ENCODE results near the gene SHANK3.
A peak's percentile ranks its signal among the peaks of the same experiment; 100 is the strongest.

Gene SHANK3

GRCh38 chr22:50710221-50710620 is 37.6 kb downstream of the SHANK3 start:
- DNase-seq: no peak
- H2BK5ac ChIP-seq (ENCODE audit: low read depth, low read length, poor library complexity): no peak overlapping the region
- no peak overlapping the region for H3K9ac ChIP-seq (ENCODE audit: low read length)
- no peaks in the 10 kb centered on the region for H3K27me3 ChIP-seq (ENCODE audit: insufficient read depth, low read length)
- H2BK12ac ChIP-seq (ENCODE audit: low read length): no peak overlapping the region
- peaks cover 2 to 6% of the 10 kb centered on the region in 2 experiments for H3K4me1 ChIP-seq (ENCODE audit: control insufficient read depth in 1 of 2, insufficient read depth in 2 of 2, low read length in 2 of 2)
- H3K36me3 ChIP-seq (ENCODE audit: control insufficient read depth in 1 of 2, insufficient read depth in 2 of 2, low read length in 2 of 2): no peaks in the 10 kb centered on the region
- no peak overlapping the region for H3K4me2 ChIP-seq (ENCODE audit: low read length)
- no peak overlapping the region for H3K18ac ChIP-seq (ENCODE audit: low read length)
- H3K79me1 ChIP-seq (ENCODE audit: low read length): no peaks in the 10 kb centered on the region
- no peaks in the 10 kb centered on the region for H3K79me2 ChIP-seq (ENCODE audit: control insufficient read depth, insufficient read depth, low read length, poor library complexity)
- no peak overlapping the region for H2BK120ac ChIP-seq (ENCODE audit: insufficient read depth, low read length, poor library complexity)
- no peak overlapping the region for H4K91ac ChIP-seq (ENCODE audit: low read depth, low read length)
- H2AFZ ChIP-seq (ENCODE audit: insufficient read depth, low read length, poor library complexity): no peak overlapping the region
- H4K8ac ChIP-seq (ENCODE audit: low read depth, low read length): no peak overlapping the region
- no peak overlapping the region for H3K23ac ChIP-seq (ENCODE audit: low read length)
- H2AK5ac ChIP-seq (ENCODE audit: low read length): no peak overlapping the region
- peaks cover 10% of the 10 kb centered on the region for H3K9me3 ChIP-seq (ENCODE audit: insufficient read depth, low read depth, low read length)
- no peak overlapping the region for H4K12ac ChIP-seq (ENCODE audit: low read depth, low read length)
- WGBS (ENCODE audit: extremely low coverage, insufficient coverage, insufficient read length): no CpG with 5 or more reads among the region's 6 CpGs
- no peak overlapping the region for H3K27ac ChIP-seq (ENCODE audit: low read depth, low read length)
- H3K4ac ChIP-seq (ENCODE audit: low read depth, low read length): no peak overlapping the region
- no peak overlapping the region for H3K4me3 ChIP-seq (ENCODE audit: low read depth, low read length)
- no peak overlapping the region for H3K14ac ChIP-seq (ENCODE audit: low read length)

- no peak overlapping the region for H3K27ac ChIP-seq (ENCODE audit: low read depth, low read length)
- H3K4me3 ChIP-seq (ENCODE audit: low read depth, low read length): peak overlapping the region; percentile 65
- peaks cover 10% of the 10 kb centered on the region for H3K9me3 ChIP-seq (ENCODE audit: insufficient read depth, low read depth, low read length)
- H3K14ac ChIP-seq (ENCODE audit: low read length): no peak overlapping the region
- H3K23ac ChIP-seq (ENCODE audit: low read length): peak overlapping the region; percentile 44
- no peak overlapping the region for H3K4me2 ChIP-seq (ENCODE audit: low read length)
- no peak overlapping the region for H2BK12ac ChIP-seq (ENCODE audit: low read length)
- no peaks in the 10 kb centered on the region for H3K36me3 ChIP-seq (ENCODE audit: control insufficient read depth in 1 of 2, insufficient read depth in 2 of 2, low read length in 2 of 2)
- H3K79me1 ChIP-seq (ENCODE audit: low read length): no peaks in the 10 kb centered on the region
- H4K8ac ChIP-seq (ENCODE audit: low read depth, low read length): no peak overlapping the region
- no peak overlapping the region for H3K18ac ChIP-seq (ENCODE audit: low read length)
- no peak overlapping the region for H2BK120ac ChIP-seq (ENCODE audit: insufficient read depth, low read length, poor library complexity)
- no peaks in the 10 kb centered on the region for H3K79me2 ChIP-seq (ENCODE audit: control insufficient read depth, insufficient read depth, low read length, poor library complexity)
- H3K4me1 ChIP-seq (ENCODE audit: control insufficient read depth in 1 of 2, insufficient read depth in 2 of 2, low read length in 2 of 2): peaks cover 2% of the 10 kb centered on the region in 2 experiments
- no peaks in the 10 kb centered on the region for H3K27me3 ChIP-seq (ENCODE audit: insufficient read depth, low read length)
- H4K12ac ChIP-seq (ENCODE audit: low read depth, low read length): no peak overlapping the region
- no peak overlapping the region for H2BK5ac ChIP-seq (ENCODE audit: low read depth, low read length, poor library complexity)
- no CpG with 5 or more reads among the region's 38 CpGs for WGBS (ENCODE audit: extremely low coverage, insufficient coverage, insufficient read length)
- no peak for DNase-seq
- no peak overlapping the region for H2AK5ac ChIP-seq (ENCODE audit: low read length)
- no peak overlapping the region for H3K4ac ChIP-seq (ENCODE audit: low read depth, low read length)
- no peak overlapping the region for H4K91ac ChIP-seq (ENCODE audit: low read depth, low read length)
- H2AFZ ChIP-seq (ENCODE audit: insufficient read depth, low read length, poor library complexity): no peak overlapping the region
- no peak overlapping the region for H3K9ac ChIP-seq (ENCODE audit: low read length)
Measured at GRCh38 chr22:50710886-50711285, 38.3 kb downstream of the SHANK3 start.

DNA sequence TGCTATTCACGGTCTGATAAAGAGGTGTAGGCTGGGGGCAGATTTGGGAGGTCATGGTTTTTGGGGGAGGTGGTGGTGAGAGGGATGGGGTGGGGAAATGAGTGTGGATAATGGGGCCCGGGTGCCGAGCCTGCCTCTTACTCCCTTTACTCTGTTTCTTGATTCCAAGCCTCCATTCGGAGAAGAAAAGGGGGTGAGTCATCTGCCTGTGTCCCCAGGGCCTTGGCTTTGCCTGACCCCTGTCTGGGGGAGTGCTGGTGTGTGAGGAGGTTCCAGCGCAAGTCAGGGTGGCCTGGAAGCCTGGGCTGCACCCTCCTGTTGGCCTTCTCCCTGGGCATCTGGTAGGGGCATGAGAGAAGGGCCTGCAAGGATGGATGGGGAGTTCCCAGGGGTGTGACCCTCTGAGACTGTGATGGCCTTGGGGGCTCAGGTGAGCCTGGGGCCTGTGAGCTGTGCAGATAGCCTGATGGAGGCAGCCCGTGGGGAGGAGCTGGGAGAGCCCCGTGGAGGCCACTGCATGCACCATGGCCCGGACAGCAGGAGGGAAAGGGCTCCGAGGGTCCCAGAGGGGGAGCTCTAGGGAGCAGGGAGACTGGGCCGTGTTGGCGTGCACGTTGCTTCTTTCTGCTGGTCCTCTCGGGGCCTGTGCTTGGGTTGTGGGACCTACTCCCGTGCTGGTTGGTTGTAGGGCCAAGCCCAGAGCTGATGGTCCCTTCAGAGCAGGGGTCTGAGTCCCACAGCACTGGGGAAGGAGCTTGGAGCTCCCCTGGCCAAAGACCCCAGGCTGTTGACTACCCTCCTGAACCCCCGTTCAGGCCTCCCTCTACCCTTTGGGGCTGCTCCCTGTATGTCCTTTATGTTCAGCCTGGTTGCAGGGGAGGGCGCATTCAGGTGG is 39.1 kb downstream of the SHANK3 start:
- no peak overlapping the region for H3K18ac ChIP-seq (ENCODE audit: low read length)
- H3K27me3 ChIP-seq (ENCODE audit: insufficient read depth, low read length): no peaks in the 10 kb centered on the region
- H3K4me1 ChIP-seq (ENCODE audit: control insufficient read depth in 1 of 2, insufficient read depth in 2 of 2, low read length in 2 of 2): peaks cover 2% of the 10 kb centered on the region in 2 experiments
- H3K27ac ChIP-seq (ENCODE audit: low read depth, low read length): no peak overlapping the region
- no peak overlapping the region for H3K23ac ChIP-seq (ENCODE audit: low read length)
- no peak overlapping the region for H3K4ac ChIP-seq (ENCODE audit: low read depth, low read length)
- no peak overlapping the region for H2BK5ac ChIP-seq (ENCODE audit: low read depth, low read length, poor library complexity)
- H2BK120ac ChIP-seq (ENCODE audit: insufficient read depth, low read length, poor library complexity): no peak overlapping the region
- H3K4me3 ChIP-seq (ENCODE audit: low read depth, low read length): no peak overlapping the region
- no peak overlapping the region for H2AK5ac ChIP-seq (ENCODE audit: low read length)
- H3K79me1 ChIP-seq (ENCODE audit: low read length): no peaks in the 10 kb centered on the region
- no peak for DNase-seq
- no peak overlapping the region for H2BK12ac ChIP-seq (ENCODE audit: low read length)
- no peak overlapping the region for H3K9ac ChIP-seq (ENCODE audit: low read length)
- H3K14ac ChIP-seq (ENCODE audit: low read length): no peak overlapping the region
- H2AFZ ChIP-seq (ENCODE audit: insufficient read depth, low read length, poor library complexity): no peak overlapping the region
- no peak overlapping the region for H4K12ac ChIP-seq (ENCODE audit: low read depth, low read length)
- no peak overlapping the region for H3K4me2 ChIP-seq (ENCODE audit: low read length)
- H3K79me2 ChIP-seq (ENCODE audit: control insufficient read depth, insufficient read depth, low read length, poor library complexity): no peaks in the 10 kb centered on the region
- WGBS (ENCODE audit: extremely low coverage, insufficient coverage, insufficient read length): no CpG with 5 or more reads among the region's 16 CpGs
- peaks cover 10% of the 10 kb centered on the region for H3K9me3 ChIP-seq (ENCODE audit: insufficient read depth, low read depth, low read length)
- H4K91ac ChIP-seq (ENCODE audit: low read depth, low read length): no peak overlapping the region
- H3K36me3 ChIP-seq (ENCODE audit: control insufficient read depth in 1 of 2, insufficient read depth in 2 of 2, low read length in 2 of 2): no peaks in the 10 kb centered on the region
- H4K8ac ChIP-seq (ENCODE audit: low read depth, low read length): no peak overlapping the region

- no peak overlapping the region for H4K91ac ChIP-seq (ENCODE audit: low read depth, low read length)
- no peak overlapping the region for H2AFZ ChIP-seq (ENCODE audit: insufficient read depth, low read length, poor library complexity)
- no peak for DNase-seq
- H3K4me2 ChIP-seq (ENCODE audit: low read length): no peak overlapping the region
- no peak overlapping the region for H2BK120ac ChIP-seq (ENCODE audit: insufficient read depth, low read length, poor library complexity)
- H4K12ac ChIP-seq (ENCODE audit: low read depth, low read length): no peak overlapping the region
- no peak overlapping the region for H3K23ac ChIP-seq (ENCODE audit: low read length)
- no peak overlapping the region for H3K4ac ChIP-seq (ENCODE audit: low read depth, low read length)
- no peak overlapping the region for H3K14ac ChIP-seq (ENCODE audit: low read length)
- H3K9ac ChIP-seq (ENCODE audit: low read length): no peak overlapping the region
- H2BK5ac ChIP-seq (ENCODE audit: low read depth, low read length, poor library complexity): no peak overlapping the region
- no peaks in the 10 kb centered on the region for H3K79me1 ChIP-seq (ENCODE audit: low read length)
- no peaks in the 10 kb centered on the region for H3K79me2 ChIP-seq (ENCODE audit: control insufficient read depth, insufficient read depth, low read length, poor library complexity)
- H4K8ac ChIP-seq (ENCODE audit: low read depth, low read length): no peak overlapping the region
- H2AK5ac ChIP-seq (ENCODE audit: low read length): no peak overlapping the region
- no CpG with 5 or more reads among the region's 9 CpGs for WGBS (ENCODE audit: extremely low coverage, insufficient coverage, insufficient read length)
- H3K36me3 ChIP-seq (ENCODE audit: control insufficient read depth in 1 of 2, insufficient read depth in 2 of 2, low read length in 2 of 2): no peaks in the 10 kb centered on the region
- no peak overlapping the region for H2BK12ac ChIP-seq (ENCODE audit: low read length)
- no peaks in the 10 kb centered on the region for H3K27me3 ChIP-seq (ENCODE audit: insufficient read depth, low read length)
- H3K27ac ChIP-seq (ENCODE audit: low read depth, low read length): no peak overlapping the region
- no peak overlapping the region for H3K18ac ChIP-seq (ENCODE audit: low read length)
- no peak overlapping the region for H3K4me3 ChIP-seq (ENCODE audit: low read depth, low read length)
- H3K4me1 ChIP-seq (ENCODE audit: control insufficient read depth in 1 of 2, insufficient read depth in 2 of 2, low read length in 2 of 2): peaks cover 2% of the 10 kb centered on the region in 2 experiments
- peaks cover 13% of the 10 kb centered on the region for H3K9me3 ChIP-seq (ENCODE audit: insufficient read depth, low read depth, low read length)
Measured at GRCh38 chr22:50712341-50713007, 39.9 kb downstream of the SHANK3 start.
